GM21360 (cell line): ENCODE results near the gene EHF.

ENCODE experiments used
- ATAC-seq: cut with Tn5 transposase; IDR thresholded peaks from one replicate; pipeline ENCODE4 v1.9.1; 2021; ENCODE audit warnings: mild to moderate bottlenecking, moderate library complexity; ENCODE audit not compliant: unreplicated experiment

The EHF gene

GRCh38 chr11:34643311-34643710 is 22.4 kb downstream of the EHF start:
- no peak for ATAC-seq

GRCh38 chr11:34643846-34644245 is 23.0 kb downstream of the EHF start:
- ATAC-seq: no peak

GRCh38 chr11:34644669-34645406 is 23.9 kb downstream of the EHF start:
- no peak for ATAC-seq

GRCh38 chr11:34646431-34646830 is 25.5 kb downstream of the EHF start:
- ATAC-seq: no peak

- no peak for ATAC-seq
Observed at GRCh38 chr11:34647131-34647530, 26.2 kb downstream of the EHF start.

GRCh38 chr11:34647532-34647931 is 26.6 kb downstream of the EHF start:
- no peak for ATAC-seq

GRCh38 chr11:34648036-34648435 is 27.1 kb downstream of the EHF start:
- ATAC-seq: no peak

GRCh38 chr11:34649597-34649996 is 28.7 kb downstream of the EHF start:
- ATAC-seq: no peak

- ATAC-seq: peak; percentile 91
Observed at GRCh38 chr11:34650528-34650927, 29.6 kb downstream of the EHF start.

GRCh38 chr11:34651551-34651950 is 30.7 kb downstream of the EHF start:
- no peak for ATAC-seq

GRCh38 chr11:34652191-34652973 is 31.5 kb downstream of the EHF start:
- no peak for ATAC-seq

GRCh38 chr11:34653031-34653430 is 32.1 kb downstream of the EHF start:
- no peak for ATAC-seq

GRCh38 chr11:34653851-34654482 is 33.1 kb downstream of the EHF start:
- ATAC-seq: no peak

- ATAC-seq: no peak
Observed at GRCh38 chr11:34654483-34655334, 33.8 kb downstream of the EHF start.

- no peak for ATAC-seq
Observed at GRCh38 chr11:34655335-34656008, 34.6 kb downstream of the EHF start.

- no peak for ATAC-seq
Observed at GRCh38 chr11:34656062-34656720, 35.3 kb downstream of the EHF start.

GRCh38 chr11:34658071-34659015 is 37.5 kb downstream of the EHF start:
- ATAC-seq: no peak

GRCh38 chr11:34659096-34659733 is 38.3 kb downstream of the EHF start:
- no peak for ATAC-seq
